Stimulated activated naive CD8-positive, alpha-beta T cell treated with anti-CD3 and anti-CD28 coated beads, Interleukin-15, amount 100 ng/mL, for 72 hours (primary cell): ENCODE data around the gene FCER1G.

Source experiments
- ATAC-seq: fragments of 150-1000 bp; cut with Tn5 transposase; 2 replicates; pipeline ENCODE4 v1.10.0; 2021; ENCODE audit warnings: mild to moderate bottlenecking, moderate library complexity
- DNase-seq, 2 donors: peaks; one replicate each; pipeline ENCODE4 v3.0.0; 2021 to 2022
- H3K27ac Mint-ChIP-seq, 2 donors: one replicate each; pipeline ENCODE4 v1.8.0; 2022; ENCODE audit warnings: mild to moderate bottlenecking in 2 of 2, mixed read lengths in 2 of 2, moderate library complexity in 2 of 2
- H3K27me3 Mint-ChIP-seq: one replicate; pipeline ENCODE4 v1.8.0; 2022; ENCODE audit warnings: mixed read lengths
- H3K4me1 Mint-ChIP-seq: one replicate; pipeline ENCODE4 v1.8.0; 2022; ENCODE audit warnings: mild to moderate bottlenecking, mixed read lengths
- H3K4me3 Mint-ChIP-seq, 2 donors: one replicate each; pipeline ENCODE4 v1.8.0; 2022; ENCODE audit warnings: mild to moderate bottlenecking in 2 of 2, mixed read lengths in 2 of 2, moderate library complexity in 1 of 2
- H3K9me3 Mint-ChIP-seq, 2 donors: one replicate each; pipeline ENCODE4 v1.8.0; 2022; ENCODE audit warnings: mixed read lengths in 2 of 2

FCER1G gene

DNA sequence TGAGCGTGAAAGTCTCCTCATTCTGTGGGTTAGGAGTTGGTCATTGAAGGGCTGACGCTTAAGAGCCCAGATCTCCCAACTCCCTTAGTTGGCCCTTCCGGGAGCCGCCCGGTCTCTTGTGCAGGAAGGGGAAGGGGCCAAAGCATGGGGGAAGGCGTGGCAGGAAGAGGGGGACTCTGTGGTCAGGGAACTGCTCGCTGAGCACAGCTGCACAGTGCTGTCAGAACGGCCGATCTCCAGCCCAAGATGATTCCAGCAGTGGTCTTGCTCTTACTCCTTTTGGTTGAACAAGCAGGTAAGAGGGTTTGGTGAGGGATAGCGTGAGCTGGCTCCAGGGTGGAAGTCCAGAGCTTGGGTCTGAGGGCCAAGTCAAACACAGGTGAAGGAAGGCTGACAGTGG lies at the start of gene FCER1G:
FCER1G (plus strand) TSS at position 220 of the 400 bp plus-strand sequence; CDS start at position 247, 27 bp downstream.
- no peak for DNase-seq
- H3K27ac Mint-ChIP-seq = peak within 1 kb of the TSS; percentile 42 to 89
- peaks cover 50% of the 10 kb centered on the region for H3K4me1 Mint-ChIP-seq
- H3K27me3 Mint-ChIP-seq = no peaks in the 10 kb centered on the region
- H3K4me3 Mint-ChIP-seq = peak within 1 kb of the TSS; percentile 53 to 64
- ATAC-seq = no peak
- H3K9me3 Mint-ChIP-seq = no peaks in the 10 kb centered on the region

DNA sequence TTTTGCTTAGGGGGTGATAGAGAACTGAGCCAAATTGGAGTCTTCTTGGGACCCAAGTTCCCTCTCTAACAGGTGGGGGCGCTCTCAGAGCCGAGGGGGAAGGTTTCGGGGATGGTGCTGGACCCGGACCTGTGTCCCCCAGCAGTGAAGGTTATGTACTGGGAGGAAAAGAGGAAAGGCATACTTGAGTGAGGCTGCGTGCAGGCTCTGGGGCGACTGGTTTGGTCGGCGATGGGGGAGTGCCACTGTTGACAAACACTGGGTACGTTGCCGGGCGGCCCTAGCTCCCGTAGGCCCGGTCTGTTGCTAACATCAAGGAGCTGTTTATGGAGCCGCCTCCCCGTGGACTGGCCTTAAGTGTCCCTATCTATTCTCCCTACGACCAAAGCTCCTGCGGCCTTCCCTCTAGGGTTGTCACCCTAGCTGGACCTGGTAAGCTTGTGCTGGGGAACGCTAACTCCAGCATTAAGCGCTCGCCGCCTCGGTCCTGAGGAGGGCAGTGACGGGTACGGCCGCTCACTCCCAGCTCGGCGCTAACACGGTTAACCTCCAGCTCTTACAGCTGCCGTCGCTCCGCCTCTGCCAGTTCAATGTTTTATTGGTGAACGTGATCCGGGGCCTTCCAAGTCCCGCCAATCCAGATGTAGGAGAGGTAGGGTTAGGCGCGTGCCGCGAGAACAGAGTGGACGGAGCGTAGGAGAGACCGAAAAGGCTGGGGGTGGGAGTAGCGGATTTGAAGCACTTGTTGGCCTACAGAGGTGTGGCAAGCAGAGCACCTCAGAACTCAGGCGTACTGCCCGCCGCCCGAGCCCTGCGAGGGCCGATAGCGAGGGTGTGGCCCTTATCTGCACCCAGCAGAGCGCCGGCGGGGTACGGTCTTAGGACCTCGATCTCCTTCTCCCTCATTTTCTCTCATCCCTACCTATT lies 49.1 kb upstream of the FCER1G start, which contains the start of gene PPOX:
PPOX (plus strand) TSS at position 685 of the 927 bp plus-strand sequence. CDS start 422 bp downstream, outside the sequence.
- no peaks in the 10 kb centered on the region for H3K9me3 Mint-ChIP-seq
- peak; percentile 91 to 97 for DNase-seq

DNA sequence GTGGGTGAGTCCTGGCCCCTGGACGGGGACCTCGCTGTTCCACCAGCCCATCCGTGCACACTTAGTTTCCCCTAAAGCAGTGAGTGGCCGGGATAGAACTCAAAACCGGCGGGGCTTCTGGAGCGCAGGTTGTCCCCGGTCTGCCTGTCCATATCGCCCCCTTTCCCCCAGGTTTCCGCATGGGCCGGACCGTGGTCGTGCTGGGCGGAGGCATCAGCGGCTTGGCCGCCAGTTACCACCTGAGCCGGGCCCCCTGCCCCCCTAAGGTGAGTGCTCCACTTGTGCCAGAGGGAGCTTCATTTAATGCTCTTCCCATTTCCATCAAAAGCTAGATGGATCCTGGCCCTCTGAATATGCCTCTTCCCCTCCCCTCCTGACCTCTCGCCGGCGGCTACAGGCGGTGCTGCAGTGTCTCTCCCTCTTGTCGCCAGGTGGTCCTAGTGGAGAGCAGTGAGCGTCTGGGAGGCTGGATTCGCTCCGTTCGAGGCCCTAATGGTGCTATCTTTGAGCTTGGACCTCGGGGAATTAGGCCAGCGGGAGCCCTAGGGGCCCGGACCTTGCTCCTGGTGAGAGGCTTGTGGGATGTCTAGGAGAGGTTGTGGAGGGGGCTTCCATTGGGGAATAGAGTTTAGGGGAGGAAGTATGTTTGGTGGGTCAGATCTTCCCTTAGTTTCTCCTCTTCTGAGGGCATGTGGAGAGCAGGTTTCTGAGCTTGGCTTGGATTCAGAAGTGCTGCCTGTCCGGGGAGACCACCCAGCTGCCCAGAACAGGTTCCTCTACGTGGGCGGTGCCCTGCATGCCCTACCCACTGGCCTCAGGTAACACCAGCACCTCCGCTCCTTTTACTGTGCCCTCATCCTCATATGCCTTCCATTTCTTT lies 48.2 kb upstream of the FCER1G start:
- Mint-ChIP-seq H3K27me3 (no peaks in the 10 kb centered on the region), H3K27ac (peak overlapping the region; percentile 97 to 100), H3K9me3 (no peaks in the 10 kb centered on the region), H3K4me3 (peak overlapping the region; percentile 86 to 96), H3K4me1 (peaks cover 73% of the 10 kb centered on the region)
- ATAC-seq = no peak
- no peak for DNase-seq

More for the DNA sequence above, 49.1 kb upstream of the FCER1G start, which contains the start of gene PPOX:
- peak; percentile 96 for ATAC-seq
- Mint-ChIP-seq H3K27me3 (no peaks in the 10 kb centered on the region), H3K4me3 (peak within 1 kb of the TSS; percentile 86 to 96), H3K27ac (peak within 1 kb of the TSS; percentile 97 to 100), H3K4me1 (peaks cover 73% of the 10 kb centered on the region)

DNA sequence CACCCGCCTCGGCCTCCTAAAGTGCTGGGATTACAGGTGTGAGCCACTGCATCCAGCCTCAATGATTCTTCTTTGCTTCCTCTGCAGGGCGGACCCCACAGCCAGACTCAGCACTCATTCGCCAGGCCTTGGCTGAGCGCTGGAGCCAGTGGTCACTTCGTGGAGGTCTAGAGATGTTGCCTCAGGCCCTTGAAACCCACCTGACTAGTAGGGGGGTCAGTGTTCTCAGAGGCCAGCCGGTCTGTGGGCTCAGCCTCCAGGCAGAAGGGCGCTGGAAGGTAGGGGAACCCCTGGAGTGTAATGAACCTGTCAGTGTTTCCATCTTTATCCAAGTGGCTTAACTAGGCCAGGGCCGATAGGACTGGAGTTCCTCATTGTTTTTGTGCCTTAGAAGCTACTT lies 46.2 kb upstream of the FCER1G start:
- H3K4me3 Mint-ChIP-seq = no peak overlapping the region
- ATAC-seq (no peak), DNase-seq (no peak)
- no peaks in the 10 kb centered on the region for H3K9me3 Mint-ChIP-seq
- peaks cover 73% of the 10 kb centered on the region for H3K4me1 Mint-ChIP-seq
- H3K27ac Mint-ChIP-seq = no peak overlapping the region
- no peaks in the 10 kb centered on the region for H3K27me3 Mint-ChIP-seq

DNA sequence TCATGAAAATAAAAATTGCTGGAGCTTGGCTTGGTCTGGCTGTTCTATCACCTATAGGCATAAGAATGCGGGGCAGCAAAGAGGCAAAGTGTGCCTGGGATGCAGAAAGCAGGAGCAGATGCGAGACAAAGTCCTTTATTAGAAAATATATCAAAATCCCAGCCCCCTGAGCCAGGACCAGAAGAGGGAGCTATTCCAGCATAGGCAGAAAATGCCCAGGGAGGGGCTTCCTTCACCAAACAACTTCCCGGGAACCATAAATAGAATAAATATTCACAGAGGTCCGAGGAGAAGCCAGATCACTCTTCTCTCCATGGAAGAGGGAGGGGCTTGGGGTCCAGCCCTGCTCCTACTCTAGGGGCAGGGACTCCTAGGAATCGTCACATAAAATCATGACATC lies 43.9 kb upstream of the FCER1G start:
- H3K4me3 Mint-ChIP-seq = no peak overlapping the region
- H3K9me3 Mint-ChIP-seq = no peaks in the 10 kb centered on the region
- H3K4me1 Mint-ChIP-seq = peaks cover 75% of the 10 kb centered on the region
- no peak for ATAC-seq
- no peaks in the 10 kb centered on the region for H3K27me3 Mint-ChIP-seq
- H3K27ac Mint-ChIP-seq = peak overlapping the region; percentile 9 to 93
- DNase-seq = no peak

DNA sequence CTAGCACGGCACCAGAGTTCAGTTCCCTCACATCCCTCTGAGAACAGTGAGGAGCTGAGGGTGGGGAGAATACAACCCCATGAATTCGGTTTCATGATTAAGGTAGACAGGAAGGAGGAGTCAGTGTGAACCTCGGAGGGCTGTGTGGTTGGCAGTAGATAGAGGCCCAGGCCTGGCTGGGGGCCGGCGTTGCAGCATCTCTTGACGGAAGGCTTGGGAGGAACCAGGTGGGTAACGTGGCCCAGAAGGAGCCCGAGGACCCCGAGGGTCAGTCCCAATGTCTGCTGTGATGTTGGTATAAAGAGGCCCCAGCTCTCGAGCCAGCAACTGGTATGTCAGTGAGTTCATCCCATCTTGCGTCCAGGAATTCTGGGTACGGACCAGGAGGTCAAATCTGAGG lies 43.4 kb upstream of the FCER1G start:
- no peak overlapping the region for H3K27ac Mint-ChIP-seq
- no peak overlapping the region for H3K4me3 Mint-ChIP-seq
- ATAC-seq (no peak), DNase-seq (no peak)
- peaks cover 80% of the 10 kb centered on the region for H3K4me1 Mint-ChIP-seq
- H3K27me3 Mint-ChIP-seq = no peaks in the 10 kb centered on the region
- no peaks in the 10 kb centered on the region for H3K9me3 Mint-ChIP-seq

DNA sequence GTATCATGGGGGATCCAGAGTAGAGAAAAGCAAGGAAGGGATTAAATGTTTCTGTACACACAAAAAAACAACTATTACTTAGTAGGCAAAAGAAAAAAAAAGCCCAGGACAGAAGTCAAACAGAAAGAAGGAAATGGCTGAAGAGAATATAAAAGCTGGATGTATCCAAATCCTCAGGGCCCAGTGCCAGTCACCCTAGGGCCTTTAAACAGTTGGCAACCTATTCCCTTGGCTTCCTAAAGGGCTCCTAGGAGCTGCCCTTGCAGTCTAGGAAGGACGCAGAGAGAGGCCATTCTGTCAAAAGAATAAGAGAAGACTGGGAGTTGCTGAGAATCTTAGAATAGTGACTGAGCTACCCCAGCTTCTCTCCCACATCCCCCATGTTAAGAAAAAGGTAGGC lies 42.7 kb upstream of the FCER1G start:
- peaks cover 73% of the 10 kb centered on the region for H3K4me1 Mint-ChIP-seq

DNA sequence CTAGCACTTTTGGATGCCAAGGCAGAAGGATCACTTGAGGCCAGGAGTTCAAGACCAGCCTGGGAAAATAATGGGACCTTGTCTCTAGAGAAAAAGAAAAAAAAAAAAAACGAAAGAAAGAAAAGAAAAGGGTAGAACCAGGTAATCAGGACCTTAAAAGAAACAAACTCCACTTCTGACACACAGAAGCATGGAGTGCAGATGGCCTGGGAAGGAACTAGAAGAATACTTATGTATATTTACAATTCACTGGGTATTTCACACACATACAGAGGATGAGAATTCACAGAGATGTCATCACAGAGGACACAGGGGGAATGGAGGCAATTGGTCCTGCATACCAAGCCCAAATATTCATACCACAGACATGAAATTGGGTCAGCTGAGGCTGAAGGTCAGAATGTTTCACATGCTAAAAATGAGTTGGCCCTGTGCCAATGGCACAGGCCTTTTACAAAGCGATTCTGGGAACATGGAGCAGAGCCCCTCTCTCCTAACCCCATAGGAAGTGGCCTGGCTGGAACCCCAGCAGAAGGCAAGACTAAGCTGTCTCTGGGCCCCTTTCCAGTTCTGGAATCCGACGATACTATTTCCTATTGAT lies 42.2 kb upstream of the FCER1G start:
- Mint-ChIP-seq H3K4me3 (no peak overlapping the region), H3K9me3 (no peaks in the 10 kb centered on the region), H3K27me3 (no peaks in the 10 kb centered on the region), H3K4me1 (peaks cover 73% of the 10 kb centered on the region), H3K27ac (peak overlapping the region; percentile 60 to 72)
- no peak for ATAC-seq
- no peak for DNase-seq

More for the DNA sequence above, 42.7 kb upstream of the FCER1G start:
- DNase-seq (no peak), ATAC-seq (no peak)
- Mint-ChIP-seq H3K27ac (peak overlapping the region; percentile 60 to 72), H3K4me3 (no peak overlapping the region), H3K9me3 (no peaks in the 10 kb centered on the region), H3K27me3 (no peaks in the 10 kb centered on the region)

DNA sequence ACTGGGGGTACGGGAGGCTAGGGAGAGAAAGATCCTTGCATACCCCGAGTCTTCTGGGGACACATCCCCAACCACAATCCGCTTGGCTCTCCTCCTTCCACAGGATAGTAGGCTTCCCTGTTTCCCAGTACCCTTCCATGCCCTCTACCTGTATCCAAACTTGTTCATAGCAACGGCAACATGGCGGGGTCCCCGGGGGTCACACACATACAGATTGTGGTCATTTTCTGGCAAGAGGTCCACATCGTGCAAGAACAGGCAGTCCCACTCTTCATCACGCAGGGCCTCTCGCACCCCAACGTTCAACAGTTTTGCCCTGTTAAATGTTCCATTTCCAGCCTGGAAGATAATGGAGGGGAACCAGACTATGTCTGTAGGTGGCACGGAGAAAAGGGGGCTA lies 41.4 kb upstream of the FCER1G start:
- DNase-seq (no peak), ATAC-seq (no peak)
- Mint-ChIP-seq H3K4me3 (no peak overlapping the region), H3K9me3 (no peaks in the 10 kb centered on the region), H3K4me1 (peaks cover 74% of the 10 kb centered on the region), H3K27me3 (no peaks in the 10 kb centered on the region), H3K27ac (peak overlapping the region in 1 of 2 donors; percentile 71)

DNA sequence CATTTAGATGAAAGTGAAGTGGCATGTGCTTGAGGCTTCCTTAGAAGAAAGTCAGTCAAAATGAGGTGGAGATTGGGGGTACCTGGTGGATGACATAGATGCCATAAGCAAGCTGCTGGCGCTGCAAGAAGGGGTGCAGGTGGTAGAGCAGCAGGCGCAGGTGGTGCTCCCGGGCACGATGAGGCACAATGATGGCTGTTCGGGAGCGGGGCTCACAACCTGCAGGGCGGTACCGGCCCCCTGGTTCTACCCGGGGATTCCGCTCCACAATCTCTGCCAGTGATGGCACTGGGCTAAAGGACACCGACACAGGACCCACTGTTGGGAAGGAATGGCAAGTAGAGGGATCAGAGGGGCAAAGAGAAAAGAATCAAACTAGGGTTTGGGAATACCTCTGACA lies 40.2 kb upstream of the FCER1G start:
- no peak overlapping the region for H3K27ac Mint-ChIP-seq
- no peaks in the 10 kb centered on the region for H3K9me3 Mint-ChIP-seq
- H3K27me3 Mint-ChIP-seq = no peaks in the 10 kb centered on the region
- peak overlapping the region in 1 of 2 donors; percentile 53 for H3K4me3 Mint-ChIP-seq
- DNase-seq = no peak
- ATAC-seq = no peak
- H3K4me1 Mint-ChIP-seq = peaks cover 75% of the 10 kb centered on the region

DNA sequence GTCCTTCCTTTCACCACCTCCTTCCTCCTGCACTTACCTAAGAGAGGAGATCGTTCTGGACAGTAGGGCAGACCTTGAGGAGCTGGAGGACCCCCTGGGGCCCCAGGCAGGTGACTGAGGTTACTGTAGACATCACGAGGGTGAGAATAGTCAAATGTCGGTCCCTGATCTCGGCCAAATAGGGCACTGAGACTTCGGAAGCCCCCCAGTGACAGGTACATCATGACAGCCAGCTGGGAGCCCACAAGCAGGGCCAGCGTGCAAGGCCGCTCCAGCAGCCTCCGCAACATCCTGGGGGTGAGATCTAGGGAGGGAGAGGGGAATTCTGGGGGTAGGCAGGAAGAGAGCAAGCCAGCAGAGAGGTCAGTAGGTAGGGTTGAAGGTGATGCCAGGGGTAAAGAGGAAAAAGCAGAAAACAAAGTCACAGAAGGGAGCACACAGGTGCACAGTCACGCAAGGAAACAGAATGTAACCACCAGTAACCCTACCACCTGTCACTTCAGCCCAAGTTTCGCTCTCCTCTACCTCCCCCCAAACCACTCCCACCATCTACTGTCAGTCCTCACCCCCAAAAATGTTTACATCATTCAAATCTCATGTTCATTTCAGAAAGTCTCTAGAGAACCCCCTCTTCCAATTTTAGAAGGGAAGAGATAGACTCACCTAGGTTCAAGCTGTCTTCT lies 39.2 kb upstream of the FCER1G start:
- DNase-seq (no peak), ATAC-seq (no peak)
- Mint-ChIP-seq H3K4me3 (peak overlapping the region; percentile 89 to 94), H3K27me3 (no peaks in the 10 kb centered on the region), H3K27ac (peak overlapping the region; percentile 85 to 99), H3K4me1 (peaks cover 84% of the 10 kb centered on the region), H3K9me3 (no peaks in the 10 kb centered on the region)

DNA sequence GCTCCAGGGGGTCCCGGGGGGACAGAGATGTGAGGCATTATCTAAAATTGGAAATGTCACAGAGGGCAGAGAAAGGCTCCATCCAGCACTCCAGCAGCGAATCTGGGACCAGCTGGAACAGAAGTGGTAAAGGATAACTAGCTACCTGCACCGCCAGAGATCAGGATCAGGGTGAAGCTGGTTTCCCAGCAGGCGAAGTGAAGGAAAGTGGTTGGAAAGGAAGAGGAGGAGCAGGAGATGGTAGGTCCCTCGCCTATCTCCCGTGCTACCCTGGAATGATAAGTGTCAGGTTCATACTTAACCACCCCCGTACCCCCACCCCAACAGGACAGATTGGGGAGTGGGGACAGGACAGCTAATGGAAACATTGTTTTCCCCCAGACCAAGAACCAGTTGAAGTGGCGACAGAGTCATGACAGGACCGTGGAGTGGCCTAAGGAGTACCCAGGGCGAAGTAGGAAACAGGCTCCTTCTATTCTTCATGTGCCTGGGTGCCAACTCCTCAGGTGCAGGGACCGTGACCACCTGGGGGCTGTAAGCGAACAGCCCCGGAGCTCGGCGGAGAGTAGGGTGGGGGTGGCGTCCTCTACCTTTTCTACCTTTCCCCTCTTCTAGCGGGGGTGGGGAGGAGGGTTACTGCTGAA lies 38.5 kb upstream of the FCER1G start:
- Mint-ChIP-seq H3K27me3 (no peaks in the 10 kb centered on the region), H3K27ac (peak overlapping the region; percentile 99), H3K4me3 (peak overlapping the region; percentile 89 to 94), H3K9me3 (no peaks in the 10 kb centered on the region), H3K4me1 (peaks cover 83% of the 10 kb centered on the region)
- ATAC-seq = no peak
- DNase-seq = no peak

DNA sequence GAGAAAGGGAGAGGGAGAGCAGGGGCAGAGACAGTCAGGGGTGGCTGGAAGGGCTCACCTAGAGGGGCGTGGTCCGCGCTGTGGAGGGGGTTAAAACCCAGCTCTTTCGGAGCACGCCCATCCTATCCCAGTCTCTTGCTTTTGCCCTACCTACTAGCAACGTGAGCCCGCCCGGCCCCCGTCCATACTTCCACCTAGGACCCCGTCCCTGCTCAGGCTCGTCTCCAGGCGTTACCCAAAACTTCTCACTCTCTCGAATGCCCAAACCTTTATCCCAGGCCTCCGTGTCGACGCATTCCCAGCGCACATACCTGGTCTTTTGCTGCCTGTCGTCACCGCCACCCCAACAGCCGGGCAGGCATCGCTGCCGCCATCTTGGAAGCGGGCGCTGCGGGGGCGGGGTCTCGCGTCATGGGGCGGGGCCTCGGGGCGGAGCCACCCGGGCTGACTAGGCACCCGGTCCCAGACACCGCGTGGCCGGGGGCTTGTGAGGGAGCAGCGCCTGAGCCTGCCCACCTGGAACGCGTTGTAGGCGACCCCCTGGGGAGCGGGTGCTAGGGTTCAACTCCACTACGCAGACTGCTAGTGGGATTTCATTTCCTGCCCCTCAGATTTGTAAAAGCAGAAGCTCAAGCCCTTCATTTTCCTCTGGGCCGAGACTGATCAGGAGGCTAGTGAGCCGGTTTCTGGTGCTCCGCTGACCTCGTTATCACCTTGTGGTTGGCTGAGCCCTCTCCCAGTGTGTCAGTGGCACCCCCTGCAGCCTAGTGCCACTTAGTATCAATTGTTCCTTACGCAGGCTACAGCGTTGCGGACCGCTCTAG lies 37.8 kb upstream of the FCER1G start, which contains the start of gene B4GALT3:
B4GALT3 (minus strand) TSS at position 396 of the 824 bp plus-strand sequence. CDS start 1,447 bp downstream, outside the sequence.
- Mint-ChIP-seq H3K27ac (peak within 1 kb of the TSS; percentile 99), H3K27me3 (no peaks in the 10 kb centered on the region), H3K4me3 (peak within 1 kb of the TSS; percentile 89 to 94), H3K4me1 (peaks cover 83% of the 10 kb centered on the region), H3K9me3 (no peaks in the 10 kb centered on the region)
- ATAC-seq (peak; percentile 87), DNase-seq (peak; percentile 91 to 95)

DNA sequence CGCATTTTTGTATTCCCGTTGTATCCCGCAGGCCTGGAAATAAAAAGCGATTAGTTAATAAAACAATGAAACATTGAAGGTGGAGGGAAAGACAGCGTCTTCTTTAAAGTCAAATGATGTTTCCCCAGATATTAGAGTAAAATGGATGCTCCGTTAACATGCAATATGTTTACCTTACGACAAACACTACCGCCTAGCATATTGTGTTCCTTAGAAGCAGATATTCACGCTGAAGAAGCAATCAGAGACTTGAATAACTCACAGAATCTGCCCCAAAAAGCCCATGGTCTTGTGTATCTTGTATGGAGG lies 37.2 kb upstream of the FCER1G start:
- no peaks in the 10 kb centered on the region for H3K27me3 Mint-ChIP-seq
- H3K9me3 Mint-ChIP-seq = no peaks in the 10 kb centered on the region
- peak overlapping the region; percentile 99 for H3K27ac Mint-ChIP-seq
- no peak for ATAC-seq
- DNase-seq = no peak
- peak overlapping the region; percentile 89 to 94 for H3K4me3 Mint-ChIP-seq
- peaks cover 83% of the 10 kb centered on the region for H3K4me1 Mint-ChIP-seq
